HepG2 (cell line): ENCODE data around the gene STARD13.

Experiments
- CTCF ChIP-seq: sonication (generic); formaldehyde crosslinking; IDR thresholded peaks from 2 replicates; pipeline ENCODE4 v1.5.0; 2020; ENCODE audit warnings: mild to moderate bottlenecking, missing genetic modification reagents, moderate library complexity
- HIVEP1 ChIP-seq: sonication (generic); formaldehyde crosslinking; IDR thresholded peaks from 2 replicates; pipeline ENCODE4 v1.4.0; 2020; ENCODE audit warnings: mild to moderate bottlenecking, missing genetic modification reagents
- NFYB ChIP-seq: sonication (generic); formaldehyde crosslinking; IDR thresholded peaks from 2 replicates; pipeline ENCODE4 v1.4.0; 2020; ENCODE audit warnings: missing genetic modification reagents
- SP1 ChIP-seq, 2 experiments: fragments of 450-650 bp in 1 of 2; sonication (generic) in 1 of 2; formaldehyde crosslinking in 1 of 2; IDR thresholded peaks; 2 replicates each; pipeline versions ENCODE4 v1.4.0 to v1.6.1; 2016 to 2020; ENCODE audit warnings: missing genetic modification reagents in 1 of 2
- TBX2 ChIP-seq: sonication (generic); formaldehyde crosslinking; IDR thresholded peaks from 2 replicates; pipeline ENCODE4 v1.5.0; 2020; ENCODE audit warnings: missing genetic modification reagents, mild to moderate bottlenecking, borderline replicate concordance

- TF ChIP-seq TBX2 (CRISPR knock-in tag) (no peak), NFYB (CRISPR knock-in tag) (no peak), CTCF (no peak), SP1 (IDR thresholded peaks at IDR 0.05) (no peak), SP1 (CRISPR knock-in tag; IDR thresholded peaks at IDR 0.05) (no peak), HIVEP1 (no peak)
Measured at GRCh38 chr13:33112766-33113165, 172.8 kb downstream of the STARD13 start.
